AG04450 (cell line): Measurements from ENCODE around the gene NUDT3. TPM values are rescaled to one million over a fixed set of nuclear protein-coding genes. Genes with fewer than 3 reads are reported as not detected.
"Not testable (repeated sequence)": the region's sequence is repeated elsewhere in the genome, so short reads cannot be mapped to it uniquely, and the experiment has no call there.

Experiments
- CTCF ChIA-PET: fragments of 300-600, 350-600 bp; formaldehyde crosslinking; extraction: SDS; loops from one replicate; lab custom pipeline; 2022; ENCODE audit warnings: antibody characterized with exemption, inconsistent platforms; lab: Charles Lee
- POLR2A ChIA-PET: fragments of 350-600 bp; formaldehyde crosslinking; extraction: SDS; loops from one replicate; lab custom pipeline; 2021; ENCODE audit warnings: antibody characterized with exemption, inconsistent platforms; lab: Yijun Ruan, JAX
- DNase-seq: peaks from one replicate; pipeline ENCODE4 v3.0.0-alpha.2; 2011; ENCODE audit warnings: low read depth, low spot score
- H3K27ac ChIP-seq: one replicate; pipeline ENCODE4 v1.5.1; 2012; ENCODE audit warnings: low read depth, low read length, control low read depth
- H3K27me3 ChIP-seq: one replicate; pipeline ENCODE4 v1.6.0; 2012; ENCODE audit warnings: low read length; ENCODE audit not compliant: control insufficient read depth, insufficient read depth
- H3K4me3 ChIP-seq: 2 replicates; pipeline ENCODE4 v1.5.1; 2011; ENCODE audit warnings: mild to moderate bottlenecking, low read depth, low read length, control low read depth
- H3K9me3 ChIP-seq: 2 replicates; pipeline ENCODE4 v1.5.1; 2012; ENCODE audit warnings: low read length; ENCODE audit not compliant: control insufficient read depth, insufficient read depth
- polyA plus RNA-seq: library from polyadenylated mRNA; depleted of rRNA; stranded (reverse); fragments of >200 nt; gene quantifications from 2 replicates; pipeline ENCODE4 v1.2.3, GENCODE V29; 2011
- TF ChIP-seq, protein P1 (sequence below): IDR thresholded peaks from 2 replicates; pipeline ENCODE4 v1.5.1; 2011; ENCODE audit warnings: low read depth, low read length, control low read depth, inconsistent platforms

The NUDT3 gene
- polyA plus RNA-seq, 1 experiment: 26.7 TPM

DNA sequence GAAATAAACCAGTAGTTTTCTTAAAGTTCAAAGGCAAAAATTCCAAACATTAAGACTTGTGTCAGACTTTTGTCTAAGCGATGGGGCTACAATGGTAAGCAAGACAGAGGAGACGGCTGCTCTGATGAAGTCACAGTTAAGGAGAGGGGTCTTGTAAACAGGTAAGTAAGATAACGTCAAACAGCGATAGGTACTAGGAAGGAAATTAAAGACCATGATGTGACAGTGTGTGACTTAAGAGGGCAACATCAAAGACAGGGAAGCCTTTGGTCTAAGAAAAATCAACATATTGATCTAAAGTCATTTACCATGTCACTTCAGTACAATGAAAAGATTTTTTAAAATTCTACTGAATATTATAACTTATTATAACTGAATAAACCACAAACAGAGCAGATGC, 23.1 kb downstream of the NUDT3 start:
- H3K9me3 ChIP-seq: no peaks in the 10 kb centered on the region
- TF ChIP-seq, protein P1, sequence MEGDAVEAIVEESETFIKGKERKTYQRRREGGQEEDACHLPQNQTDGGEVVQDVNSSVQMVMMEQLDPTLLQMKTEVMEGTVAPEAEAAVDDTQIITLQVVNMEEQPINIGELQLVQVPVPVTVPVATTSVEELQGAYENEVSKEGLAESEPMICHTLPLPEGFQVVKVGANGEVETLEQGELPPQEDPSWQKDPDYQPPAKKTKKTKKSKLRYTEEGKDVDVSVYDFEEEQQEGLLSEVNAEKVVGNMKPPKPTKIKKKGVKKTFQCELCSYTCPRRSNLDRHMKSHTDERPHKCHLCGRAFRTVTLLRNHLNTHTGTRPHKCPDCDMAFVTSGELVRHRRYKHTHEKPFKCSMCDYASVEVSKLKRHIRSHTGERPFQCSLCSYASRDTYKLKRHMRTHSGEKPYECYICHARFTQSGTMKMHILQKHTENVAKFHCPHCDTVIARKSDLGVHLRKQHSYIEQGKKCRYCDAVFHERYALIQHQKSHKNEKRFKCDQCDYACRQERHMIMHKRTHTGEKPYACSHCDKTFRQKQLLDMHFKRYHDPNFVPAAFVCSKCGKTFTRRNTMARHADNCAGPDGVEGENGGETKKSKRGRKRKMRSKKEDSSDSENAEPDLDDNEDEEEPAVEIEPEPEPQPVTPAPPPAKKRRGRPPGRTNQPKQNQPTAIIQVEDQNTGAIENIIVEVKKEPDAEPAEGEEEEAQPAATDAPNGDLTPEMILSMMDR: no peak
- no peak for DNase-seq
- H3K4me3 ChIP-seq: no peak overlapping the region
- POLR2A ChIA-PET: no interaction called here
- H3K27me3 ChIP-seq: no peaks in the 10 kb centered on the region
- CTCF ChIA-PET: no interaction called here
- no peak overlapping the region for H3K27ac ChIP-seq

DNA sequence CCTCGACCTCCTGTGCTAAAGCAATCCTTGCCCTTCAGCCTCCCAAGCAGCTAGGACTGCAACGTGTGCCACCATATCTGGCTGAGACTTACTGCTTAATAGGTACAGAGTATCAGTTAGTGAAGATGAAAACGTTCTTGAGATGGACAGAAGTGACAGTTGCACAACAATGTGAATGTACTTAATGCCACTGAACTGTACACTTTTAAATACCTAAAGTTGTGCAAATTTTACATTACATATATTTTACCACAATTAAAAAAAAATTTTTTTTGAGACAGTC, 25.9 kb downstream of the NUDT3 start:
- TF ChIP-seq, protein P1: no peak
- ChIA-PET POLR2A (interaction anchor here (0.6 to 0.7 kb wide), 2 partner anchors 16 to 25 kb away, joined by 4 to 5 read pairs; no protein-coding TSS in a partner anchor), CTCF (no interaction called here)
- no peaks in the 10 kb centered on the region for H3K27me3 ChIP-seq
- DNase-seq: no peak
- no peaks in the 10 kb centered on the region for H3K9me3 ChIP-seq
- no peak overlapping the region for H3K27ac ChIP-seq
- H3K4me3 ChIP-seq: no peak overlapping the region

DNA sequence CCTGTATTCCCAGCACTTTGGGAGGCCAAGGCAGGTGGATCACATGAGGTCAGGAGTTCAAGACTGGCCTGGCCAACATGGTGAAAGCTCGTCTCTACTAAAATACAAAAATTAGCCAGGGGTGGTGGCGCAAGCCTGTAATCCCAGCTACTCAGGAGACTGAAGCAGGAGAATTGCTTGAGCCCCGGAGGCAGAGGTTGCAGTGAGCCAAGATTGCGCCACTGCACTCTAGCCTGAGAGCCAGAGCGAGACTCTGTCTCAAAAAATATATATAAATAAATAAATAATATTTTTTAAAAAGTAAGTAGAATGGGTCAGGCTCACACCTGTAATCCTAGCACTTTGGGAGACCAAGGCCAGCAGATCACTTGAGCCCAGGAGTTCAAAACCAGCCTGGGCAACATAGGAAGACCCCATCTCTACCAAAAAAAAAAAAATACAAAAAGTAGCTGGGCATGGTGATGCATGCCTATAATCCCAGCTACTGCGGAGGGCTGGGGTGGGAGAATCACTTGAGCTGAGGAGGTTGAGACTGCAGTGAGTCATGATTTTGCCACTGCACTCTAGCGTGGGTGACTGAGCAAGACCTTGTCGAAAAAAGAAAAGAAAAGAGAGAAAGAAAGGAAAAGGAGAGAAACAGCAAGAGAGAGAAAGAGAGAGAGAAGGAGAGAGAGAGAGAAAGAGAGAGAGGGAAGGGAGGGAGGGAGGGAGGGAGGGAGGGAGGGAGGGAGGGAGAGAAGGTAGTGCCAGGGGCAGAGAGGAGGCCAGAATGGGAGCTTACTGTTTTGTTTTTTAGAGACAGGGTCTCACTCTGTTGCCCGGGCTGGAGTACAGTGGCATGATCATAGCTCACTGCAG, 26.5 kb downstream of the NUDT3 start:
- CTCF ChIA-PET, H3K9me3 ChIP-seq, DNase-seq, H3K4me3 ChIP-seq, H3K27me3 ChIP-seq: not testable (repeated sequence)
- POLR2A ChIA-PET: interaction anchor here (0.6 to 0.7 kb wide), 2 partner anchors 17 to 25 kb away, joined by 4 to 5 read pairs; no protein-coding TSS in a partner anchor
- H3K27ac ChIP-seq: peak overlapping the region; percentile 47

DNA sequence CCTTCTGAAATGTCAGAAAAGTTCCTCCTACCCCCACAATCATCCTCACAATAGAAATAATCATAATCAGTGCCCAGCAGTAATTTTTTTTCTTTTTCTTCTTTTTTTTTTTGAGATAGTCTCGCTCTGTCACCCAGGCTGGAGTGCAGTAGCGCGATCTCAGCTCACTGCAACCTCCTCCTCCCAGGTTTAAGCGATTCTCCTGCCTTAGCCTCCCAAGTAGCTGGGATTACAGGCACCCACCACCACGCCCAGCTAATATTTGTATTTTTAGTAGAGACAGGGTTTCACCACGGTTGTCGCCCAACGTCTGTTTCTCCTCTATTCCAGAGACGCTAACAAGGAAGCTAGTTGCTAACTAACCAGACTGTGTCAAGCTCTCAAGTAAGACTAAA, 28.8 kb downstream of the NUDT3 start:
- DNase-seq, H3K4me3 ChIP-seq, H3K27ac ChIP-seq, H3K27me3 ChIP-seq, H3K9me3 ChIP-seq: not testable (repeated sequence)
- ChIA-PET CTCF (interaction anchor here (0.9 to 1.8 kb wide), 3 partner anchors 28 to 115 kb away, joined by 4 to 6 read pairs (median 4); partner anchors contain the start of gene SMIM29), POLR2A (interaction anchor here (0.7 to 1.2 kb wide), 2 partner anchors 127 to 650 kb away, joined by 3 to 5 read pairs; partner anchors contain the start of gene HMGA1)

DNA sequence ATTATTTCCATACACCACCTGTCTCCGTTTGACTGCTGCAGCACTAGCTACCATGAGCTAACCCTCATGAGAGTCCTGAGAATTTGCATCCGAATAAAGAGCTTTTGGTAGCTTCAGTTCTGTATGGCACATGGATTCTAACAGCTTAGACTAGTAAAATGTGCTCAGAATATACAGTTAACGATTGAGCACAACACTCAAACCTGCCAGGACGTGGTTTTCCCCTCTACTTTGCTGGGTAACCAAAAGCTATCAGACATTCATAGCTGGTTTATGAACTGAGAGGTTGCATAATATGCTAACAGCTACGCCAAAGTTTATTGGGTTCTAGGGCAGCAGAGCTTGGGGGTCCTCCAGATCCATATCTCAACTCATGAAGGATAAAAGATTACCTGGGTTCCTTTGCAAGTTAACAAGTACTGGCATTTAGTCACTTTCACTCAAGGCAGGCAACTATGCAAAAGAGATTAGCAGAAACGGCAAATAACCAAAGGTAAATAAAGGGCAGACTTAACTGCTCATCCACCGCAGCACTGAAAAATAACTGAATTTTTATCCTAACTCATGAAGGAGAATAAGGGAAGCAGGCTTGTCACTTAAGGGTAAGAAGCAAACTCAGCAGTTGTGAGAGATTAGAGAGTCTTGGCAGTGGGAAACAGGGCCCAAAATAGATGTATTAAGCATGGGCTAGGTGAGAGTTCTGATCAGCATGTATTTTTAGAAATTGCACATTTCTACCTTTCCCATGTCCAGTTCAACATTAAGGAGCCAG, 29.4 kb downstream of the NUDT3 start:
- Histone ChIP-seq H3K27ac (no peak overlapping the region), H3K9me3 (no peaks in the 10 kb centered on the region), H3K27me3 (no peaks in the 10 kb centered on the region), H3K4me3 (no peak overlapping the region)
- no peak for DNase-seq
- ChIA-PET CTCF (interaction anchor here (0.5 to 1.8 kb wide), 2 partner anchors 30 to 289 kb away, joined by 3 to 4 read pairs; no protein-coding TSS in a partner anchor), POLR2A (interaction anchor here (1.2 kb wide), 1 partner anchor 126 kb away, joined by 5 read pairs; the partner anchor contains the start of gene HMGA1)
- TF ChIP-seq, protein P1: no peak
